K562 treated with DMSO at 1 percent for 24 hours (cell line): Measurements from ENCODE around the gene TANGO6. TPM values are rescaled to one million over a fixed set of nuclear protein-coding genes. Genes with fewer than 3 reads are reported as not detected.

Experiments used
- total RNA-seq: library from RNA; unstranded; fragments of 300-600 nt; gene quantifications from 2 replicates; pipeline ENCODE4 v1.2.3, GENCODE V29; 2022; ENCODE audit warnings: low read depth; ENCODE audit not compliant: insufficient read depth

Gene TANGO6
- 4.6 and 5.6 TPM in 2 replicates for total RNA-seq

GRCh38 chr16:68843482-68844210, at the start of gene TANGO6:
TSS of gene TANGO6 (plus strand) at chr16:68843531. CDS start at chr16:68843618, 87 bp downstream.

GRCh38 chr16:69105501-69106361, 262.4 kb downstream of the TANGO6 start, which contains the start of gene HAS3:
TSS of gene HAS3 (plus strand) at chr16:69105653. CDS start at chr16:69109396, 3,743 bp downstream.

GRCh38 chr16:69132424-69133252, 289.3 kb downstream of the TANGO6 start, which contains the start of the genes CHTF8 and UTP4:
TSS of gene CHTF8 (minus strand) at chr16:69132588. CDS start at chr16:69121458, 11,130 bp downstream.
TSS of gene UTP4 (plus strand) at chr16:69132649. CDS start at chr16:69133460, 811 bp downstream.

Other genes with a start within 250 kb of the TANGO6 start
- not detected in 2 replicates for gene CDH3, start 198.2 kb upstream of the TANGO6 start, total RNA-seq
- gene CDH1, start 106.2 kb upstream of the TANGO6 start, total RNA-seq = 0.06 TPM in 1 of 2 replicates, not detected in the other